ENCODE measurements around the gene FBN3.
"Not testable (repeated sequence)": the region's sequence is repeated elsewhere in the genome, so short reads cannot be mapped to it uniquely, and the experiment has no call there.

FBN3 gene

DNA sequence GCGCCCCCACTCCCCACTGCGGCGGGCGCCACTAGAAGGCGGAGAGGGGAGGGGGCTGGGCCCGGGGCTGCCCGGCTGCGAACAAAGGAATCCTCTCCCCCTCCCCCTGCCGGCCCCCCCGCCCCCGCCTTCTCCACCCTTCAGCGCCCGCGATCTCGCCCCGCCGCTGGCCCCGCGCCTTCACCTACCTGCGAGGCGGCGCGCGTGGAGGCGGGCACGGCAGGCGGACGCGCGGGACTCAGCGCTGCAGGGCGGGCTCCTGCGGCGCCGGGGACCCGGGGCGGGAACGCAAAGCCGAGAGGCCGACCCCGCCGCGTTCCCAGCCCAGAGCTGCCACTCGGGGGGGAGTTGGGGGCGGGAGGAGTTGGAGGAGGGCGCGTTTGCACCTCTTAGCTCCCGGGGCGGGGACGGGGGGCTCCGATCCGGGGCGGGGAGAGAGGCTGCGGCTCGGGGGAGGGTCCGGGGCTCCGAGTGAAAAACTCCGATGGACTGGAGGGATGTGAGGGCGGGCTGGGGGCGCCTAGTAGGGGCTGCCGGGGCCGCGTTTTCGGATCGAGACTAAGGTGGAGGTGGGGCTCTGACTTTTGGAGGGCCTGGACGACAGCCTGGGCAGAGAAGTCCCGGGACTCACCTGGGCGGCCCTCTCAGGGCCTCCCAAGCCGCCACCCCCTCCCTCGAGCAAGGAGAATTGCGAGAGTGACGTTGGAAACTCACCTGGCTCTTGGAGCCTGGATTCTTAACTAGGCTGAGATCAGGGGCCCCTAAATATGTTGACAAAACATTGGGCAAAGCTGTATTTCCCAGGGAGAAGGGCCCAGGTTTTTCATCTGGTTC, at the start of gene FBN3:
FBN3 (minus strand) TSS at position 332 of the 834 bp plus-strand sequence. CDS start 2,112 bp downstream, outside the sequence.
- no peak for DNase-seq

DNA sequence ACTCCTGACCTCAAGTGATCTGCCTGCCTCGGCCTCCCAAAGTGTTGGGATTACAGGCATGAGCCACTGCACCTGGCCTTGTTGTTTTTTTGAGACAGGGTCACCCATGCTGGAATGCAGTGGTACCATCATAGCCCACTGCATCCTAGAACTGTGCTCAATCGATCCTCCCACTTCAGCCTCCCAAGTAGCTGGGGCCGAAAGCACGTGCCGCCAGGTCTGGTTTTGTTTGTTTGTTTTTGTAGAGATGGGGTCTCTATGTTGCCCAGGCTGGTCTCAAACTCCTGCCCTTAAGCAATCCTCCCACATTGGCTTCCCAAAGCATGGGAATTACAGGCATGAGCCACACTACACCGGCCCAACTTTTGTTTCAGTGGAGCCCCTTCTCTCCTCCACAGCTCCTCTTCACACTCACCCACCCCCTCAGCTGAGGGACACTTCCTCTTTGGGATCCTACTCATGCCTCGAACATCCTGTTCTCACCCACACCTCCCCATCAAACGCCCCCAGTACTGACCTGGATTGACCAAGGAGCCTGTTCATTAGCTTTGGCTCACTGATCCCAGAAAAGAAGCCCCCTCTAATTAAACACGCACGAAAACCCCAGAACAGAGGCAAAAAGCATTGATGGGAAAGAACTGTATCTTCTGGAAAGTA, 47.0 kb upstream of the FBN3 start:
- no peak for DNase-seq

DNA sequence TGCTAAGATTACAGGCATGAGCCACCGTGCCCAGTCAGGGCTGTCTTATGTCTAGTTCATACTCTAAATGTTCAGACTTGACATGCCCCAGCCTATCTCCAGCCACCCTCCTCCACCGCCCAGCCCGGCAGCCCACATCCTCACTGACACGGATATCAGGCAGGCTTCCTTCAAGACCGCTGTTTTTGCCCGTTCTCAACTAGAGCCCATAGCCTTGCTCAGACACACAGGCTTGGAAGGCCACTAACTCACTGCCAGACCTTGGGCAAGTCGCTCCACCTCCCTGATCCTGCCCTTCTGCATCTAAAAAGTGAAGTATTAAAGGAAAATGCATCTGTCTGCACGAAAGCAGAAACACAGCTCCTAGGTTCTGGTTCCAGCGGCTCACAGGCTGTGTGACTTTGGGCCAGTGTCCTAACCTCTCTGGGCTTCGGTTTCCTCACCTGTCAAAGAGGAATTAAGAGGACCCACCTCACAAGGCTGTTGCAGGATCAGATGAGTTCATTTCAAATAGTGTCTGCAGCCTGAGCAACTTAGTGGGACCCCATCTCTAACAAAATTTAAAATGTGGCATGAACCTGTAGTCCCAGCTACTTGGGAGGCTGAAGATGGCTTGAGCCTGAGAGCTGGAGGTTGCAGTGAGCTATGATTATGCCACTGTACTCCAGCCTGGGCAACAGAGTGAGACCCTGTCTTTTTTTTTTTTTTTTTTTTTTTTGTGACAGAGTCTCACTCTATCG, 45.3 kb upstream of the FBN3 start:
- no peak for DNase-seq

DNA sequence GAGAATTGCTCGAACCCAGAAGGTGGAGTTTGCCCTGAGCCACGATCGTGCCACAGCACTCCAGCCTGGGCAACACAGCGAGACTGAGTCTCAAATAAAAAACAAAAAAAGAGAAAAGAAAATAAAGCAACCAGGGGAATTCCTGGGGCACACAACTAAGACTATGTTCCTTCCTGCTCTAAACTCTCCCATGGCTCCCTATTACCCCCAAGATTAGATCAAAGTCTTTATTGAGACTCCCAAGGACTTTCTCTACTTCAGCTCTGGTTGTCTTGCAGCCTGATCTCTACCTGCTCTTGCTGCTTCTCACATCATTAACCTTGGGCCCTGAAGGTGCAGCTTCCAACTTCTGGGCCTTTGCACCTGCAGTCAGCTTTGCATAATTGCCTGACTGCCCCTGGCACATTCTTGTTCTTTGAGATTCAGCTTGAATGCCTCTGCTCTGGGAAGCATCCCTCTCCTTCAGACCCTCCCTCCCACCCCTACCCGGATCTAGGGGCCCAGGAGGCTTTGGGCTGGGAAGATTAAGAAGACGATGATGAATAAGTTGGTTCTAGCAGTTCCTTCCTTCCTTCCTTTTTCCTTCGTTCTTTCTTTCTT, 42.9 kb upstream of the FBN3 start:
- DNase-seq, result no peak

DNA sequence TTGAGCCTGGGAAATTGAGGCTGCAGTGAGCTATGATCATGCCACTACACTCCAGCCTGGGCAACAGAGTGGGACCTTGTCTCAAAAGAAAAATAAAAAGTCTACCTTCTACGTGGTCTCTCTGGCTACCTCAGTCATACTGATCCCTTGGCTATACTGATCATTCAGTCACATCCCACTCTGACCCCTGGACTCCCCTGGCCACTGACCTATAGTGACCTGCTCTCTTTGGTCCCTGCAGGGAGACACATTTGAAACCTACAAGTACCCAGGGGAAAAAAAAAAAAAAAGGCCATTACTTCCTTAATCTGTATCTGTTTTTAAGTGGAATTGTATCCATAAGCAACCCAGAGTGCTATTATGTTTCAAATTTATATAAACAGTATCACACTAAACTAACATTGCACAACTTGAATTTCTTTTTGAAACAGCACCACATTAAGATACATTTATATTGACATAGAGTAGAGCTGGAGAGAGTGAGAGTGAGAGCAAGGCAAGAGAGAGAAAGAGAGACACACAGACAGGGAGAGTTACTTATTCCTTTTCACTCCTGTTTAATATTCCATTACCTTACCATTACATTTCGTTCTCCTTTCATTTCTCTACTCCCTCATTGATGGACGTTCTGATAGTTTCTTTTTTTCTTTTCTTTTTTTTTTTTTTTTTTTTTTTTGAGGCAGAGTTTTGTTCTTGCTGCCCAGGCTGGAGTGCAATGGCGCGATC, 36.1 kb upstream of the FBN3 start:
- no peak for DNase-seq

DNA sequence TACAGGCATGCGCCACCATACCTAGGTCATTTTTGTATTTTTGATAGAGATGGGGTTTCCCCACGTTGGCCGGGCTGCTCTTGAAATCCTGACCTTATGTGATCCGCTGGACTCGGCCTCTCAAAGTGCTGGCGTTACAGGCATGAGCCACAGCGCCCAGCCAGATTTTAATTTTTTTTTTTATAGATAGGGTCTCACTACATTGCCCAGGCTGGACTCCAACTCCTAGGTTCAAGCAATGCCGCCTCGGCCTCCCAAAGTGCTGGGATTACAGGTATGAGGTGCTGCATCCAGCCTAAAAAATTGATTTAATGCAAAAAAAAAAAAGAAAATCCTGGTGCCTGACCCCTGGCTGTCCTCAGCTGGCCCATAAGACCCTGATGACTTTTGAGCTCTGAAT, 34.9 kb upstream of the FBN3 start:
- DNase-seq, result no peak

DNA sequence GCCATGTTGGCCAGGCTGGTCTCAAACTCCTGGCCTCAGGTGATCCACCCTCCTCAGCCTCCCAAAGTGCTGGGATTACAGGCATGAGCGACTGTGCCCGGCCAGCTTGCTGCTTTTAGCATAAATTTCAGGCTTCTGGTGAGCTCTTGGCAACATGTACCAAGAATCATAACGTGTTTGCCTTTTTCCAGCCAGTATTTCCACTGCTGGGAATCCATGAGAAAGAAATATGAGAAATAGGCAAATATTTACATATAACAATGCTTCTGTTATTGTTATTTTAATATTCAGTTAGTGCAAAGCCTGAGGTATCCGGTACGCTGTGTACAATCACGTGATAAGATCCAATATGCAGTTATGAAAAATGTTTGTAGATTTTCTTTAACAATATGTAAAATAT, 30.6 kb upstream of the FBN3 start:
- no peak for DNase-seq

DNA sequence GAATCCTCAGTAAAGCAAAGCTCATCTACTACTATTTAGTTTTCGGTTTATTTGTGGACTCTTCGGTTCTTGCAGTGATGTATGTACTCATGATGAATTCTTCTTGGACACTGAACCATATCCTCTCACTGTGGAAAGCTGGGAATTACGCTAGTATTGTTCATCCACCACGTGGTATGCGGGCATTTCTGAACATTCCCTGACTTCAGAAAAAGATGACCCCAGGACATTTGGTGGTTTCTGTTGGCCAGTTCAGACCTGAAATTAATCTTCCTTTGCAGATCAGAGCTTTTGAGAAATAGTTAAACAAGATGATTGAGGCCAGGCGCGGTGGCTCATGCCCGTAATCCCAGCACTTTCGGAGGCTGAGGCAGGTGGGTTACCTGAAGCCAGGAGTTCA, 25.3 kb upstream of the FBN3 start:
- DNase-seq, result no peak

DNA sequence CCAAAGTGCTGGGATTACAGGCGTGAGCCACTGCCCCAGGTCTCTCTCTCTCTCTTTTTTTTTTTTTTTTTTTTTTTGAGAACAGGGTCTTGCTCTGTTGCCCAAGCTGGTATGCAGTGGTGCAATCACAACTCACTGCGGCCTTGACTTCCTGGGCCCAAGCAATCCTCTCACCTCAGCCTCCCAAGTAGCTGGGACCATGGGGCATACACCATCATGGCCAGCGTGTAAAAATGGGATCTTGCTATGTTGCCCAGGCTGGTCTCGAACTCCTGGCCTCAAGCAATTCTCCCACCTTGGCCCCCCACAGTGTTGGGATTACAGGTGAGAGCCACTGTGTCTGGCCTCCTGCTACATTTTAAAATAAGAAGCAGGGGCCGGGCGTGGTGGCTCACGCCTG, 19.1 kb upstream of the FBN3 start:
- no peak for DNase-seq

DNA sequence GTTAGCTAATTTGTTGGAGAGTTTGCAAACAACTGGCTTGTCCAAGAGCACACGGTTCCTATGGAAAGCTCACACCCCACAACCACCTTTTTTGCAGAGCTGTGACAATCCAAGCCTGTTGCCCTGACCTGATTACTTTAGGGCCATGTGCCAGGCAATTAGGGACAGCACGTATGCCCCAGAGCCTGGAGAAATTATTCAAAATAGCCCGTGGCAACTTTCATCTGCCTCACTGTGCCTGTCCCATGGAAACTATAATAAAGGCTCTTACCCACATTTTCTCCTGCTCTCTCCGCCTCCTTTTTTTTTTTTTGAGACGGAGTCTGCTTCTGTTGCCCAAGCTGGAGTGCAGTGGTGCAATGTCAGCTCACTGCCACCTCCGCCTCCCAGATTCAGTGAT, 18.6 kb upstream of the FBN3 start:
- DNase-seq, result no peak

DNA sequence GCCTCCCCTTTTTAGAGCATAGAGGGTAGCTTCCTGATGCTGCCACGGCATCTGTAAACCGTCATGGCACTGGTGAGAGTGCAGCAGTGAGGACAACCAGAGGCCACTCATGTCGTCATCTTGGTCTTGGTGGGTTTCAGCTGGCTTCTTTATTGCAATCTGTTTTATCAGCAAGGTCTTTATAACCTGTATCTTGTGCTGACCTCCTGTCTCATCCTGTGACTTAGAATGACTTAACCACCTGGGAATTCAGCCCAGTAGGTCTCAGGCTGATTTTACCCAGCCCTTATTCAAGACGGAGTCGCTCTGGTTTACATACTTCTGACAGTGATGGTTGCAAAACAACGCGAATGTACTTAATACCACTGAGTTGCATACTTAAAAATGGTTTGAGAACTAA, 14.4 kb upstream of the FBN3 start:
- no peak for DNase-seq

DNA sequence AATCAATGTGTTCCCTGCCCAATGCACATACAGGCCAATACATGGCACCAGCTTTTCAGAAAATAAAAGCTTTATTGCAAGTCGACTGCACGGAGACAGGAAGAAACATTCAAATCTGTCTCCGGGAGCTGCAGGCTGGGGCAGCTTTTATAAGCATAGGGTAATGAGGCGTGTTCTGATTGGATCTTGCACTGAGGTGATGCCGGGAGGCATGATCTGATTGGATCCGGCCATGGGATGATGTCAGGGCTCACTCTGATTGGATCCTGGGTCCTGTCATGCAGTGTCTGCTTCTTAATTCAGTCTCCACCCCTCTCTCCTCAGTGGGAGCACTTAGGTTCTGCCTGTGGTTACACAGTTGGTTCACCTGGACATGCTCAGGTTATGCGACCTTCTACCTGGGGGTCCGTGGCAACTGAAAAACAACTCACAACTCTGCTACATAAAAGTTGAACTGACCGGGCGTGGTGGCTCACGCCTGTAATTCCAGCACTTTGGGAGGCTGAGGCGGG, 11.8 kb upstream of the FBN3 start:
- DNase-seq, result no peak

DNA sequence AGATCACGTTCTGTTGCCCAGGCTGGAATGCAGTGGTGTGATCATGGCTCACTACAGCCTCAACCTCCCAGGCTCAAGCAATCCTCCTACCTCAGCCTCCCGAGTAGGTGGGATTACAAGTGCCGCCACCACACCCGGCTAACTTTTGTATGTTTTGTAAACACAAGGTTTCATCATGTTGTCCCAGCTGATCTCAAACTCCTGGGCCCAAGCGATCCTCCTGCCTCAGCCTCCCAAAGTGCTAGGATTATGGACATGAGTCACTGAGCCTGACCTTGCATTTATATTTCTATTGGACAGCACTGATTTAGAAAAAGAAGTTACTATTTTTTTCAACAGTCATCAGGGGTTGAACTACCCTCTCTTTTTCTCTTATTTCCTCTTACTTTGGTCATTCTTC, 9.9 kb upstream of the FBN3 start:
- not testable (repeated sequence) for DNase-seq

DNA sequence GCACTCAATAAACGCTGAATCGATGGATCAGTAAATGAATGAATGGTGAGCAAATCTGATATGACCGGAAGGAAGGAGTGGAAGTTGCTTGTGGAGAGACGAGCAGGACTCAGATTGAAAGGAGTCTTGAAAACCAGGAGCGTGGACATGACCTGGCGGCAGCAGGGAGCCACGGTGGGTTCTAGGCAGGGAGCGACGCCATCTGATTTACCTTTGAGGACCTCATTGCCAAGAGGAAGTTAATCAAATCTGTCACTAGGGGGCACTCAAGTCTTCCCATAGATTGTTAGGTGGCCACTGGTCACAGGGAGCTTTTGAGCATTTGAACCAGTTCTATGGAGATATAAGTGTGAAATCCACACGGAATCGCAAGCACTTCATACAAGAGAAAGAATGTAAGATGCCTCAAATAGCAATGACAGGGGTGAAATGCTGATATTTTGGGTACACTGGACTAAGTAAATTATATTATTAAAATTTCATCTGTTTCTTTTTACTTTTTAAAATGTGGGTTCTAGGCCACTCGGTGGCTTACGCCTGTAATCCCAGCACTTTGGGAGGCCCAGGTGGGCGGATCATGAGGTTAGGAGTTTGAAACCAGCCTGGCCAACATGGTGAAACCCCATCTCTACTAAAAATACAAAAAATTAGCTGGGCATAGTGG, 9.2 kb upstream of the FBN3 start:
- no peak for DNase-seq

DNA sequence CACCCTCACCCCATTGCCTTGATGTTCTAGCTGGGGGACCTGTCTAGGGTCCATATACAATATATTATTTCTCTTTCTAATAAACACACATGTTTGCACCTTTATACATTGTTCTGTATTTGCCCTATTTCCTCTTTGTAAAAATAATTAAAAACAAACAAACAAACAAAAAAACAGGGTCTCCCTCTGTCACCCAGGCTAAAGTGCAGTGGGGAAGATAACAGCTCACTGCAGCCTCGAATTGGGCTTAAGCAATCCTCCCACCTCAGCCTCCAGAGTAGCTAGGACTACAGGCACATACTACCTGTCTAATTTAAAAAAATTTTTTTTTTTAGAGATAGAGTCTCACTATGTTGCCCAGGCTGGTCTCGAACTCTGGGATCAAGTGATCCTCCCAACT, 5.9 kb upstream of the FBN3 start:
- no peak for DNase-seq

DNA sequence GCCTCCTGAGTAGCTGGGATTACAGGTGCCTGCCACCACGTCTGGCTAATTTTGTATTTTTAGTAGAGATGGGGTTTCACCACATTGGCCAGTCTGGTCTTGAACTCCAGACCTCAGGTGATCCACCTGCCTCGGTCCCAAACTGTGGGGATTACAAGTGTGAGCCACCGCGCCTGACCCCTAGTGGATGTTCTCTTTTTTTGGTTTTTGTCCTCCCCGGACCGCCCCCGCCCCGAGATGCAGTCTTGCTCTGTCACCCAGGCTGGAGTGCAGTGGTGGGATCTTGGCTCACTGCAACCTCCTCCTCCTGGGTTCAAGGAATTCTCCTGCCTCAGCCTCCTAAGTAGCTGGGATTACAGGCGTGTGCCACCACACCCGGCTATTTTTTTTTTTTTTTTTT, 4.6 kb upstream of the FBN3 start:
- DNase-seq, result not testable (repeated sequence)

DNA sequence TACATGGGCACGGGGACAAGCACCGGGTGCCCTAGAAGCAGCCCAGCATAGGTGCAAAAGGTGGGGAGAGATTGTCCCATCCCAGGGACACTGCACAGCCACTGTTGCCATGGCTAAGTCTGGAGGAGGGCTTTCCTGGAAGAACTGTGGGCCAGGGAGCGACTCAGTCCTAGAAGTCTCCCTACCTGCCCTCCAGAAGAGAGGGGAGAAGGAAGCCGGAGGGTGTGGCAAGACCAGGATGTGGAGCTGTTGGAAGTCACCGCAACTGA, 2.3 kb upstream of the FBN3 start:
- no peak for DNase-seq

DNA sequence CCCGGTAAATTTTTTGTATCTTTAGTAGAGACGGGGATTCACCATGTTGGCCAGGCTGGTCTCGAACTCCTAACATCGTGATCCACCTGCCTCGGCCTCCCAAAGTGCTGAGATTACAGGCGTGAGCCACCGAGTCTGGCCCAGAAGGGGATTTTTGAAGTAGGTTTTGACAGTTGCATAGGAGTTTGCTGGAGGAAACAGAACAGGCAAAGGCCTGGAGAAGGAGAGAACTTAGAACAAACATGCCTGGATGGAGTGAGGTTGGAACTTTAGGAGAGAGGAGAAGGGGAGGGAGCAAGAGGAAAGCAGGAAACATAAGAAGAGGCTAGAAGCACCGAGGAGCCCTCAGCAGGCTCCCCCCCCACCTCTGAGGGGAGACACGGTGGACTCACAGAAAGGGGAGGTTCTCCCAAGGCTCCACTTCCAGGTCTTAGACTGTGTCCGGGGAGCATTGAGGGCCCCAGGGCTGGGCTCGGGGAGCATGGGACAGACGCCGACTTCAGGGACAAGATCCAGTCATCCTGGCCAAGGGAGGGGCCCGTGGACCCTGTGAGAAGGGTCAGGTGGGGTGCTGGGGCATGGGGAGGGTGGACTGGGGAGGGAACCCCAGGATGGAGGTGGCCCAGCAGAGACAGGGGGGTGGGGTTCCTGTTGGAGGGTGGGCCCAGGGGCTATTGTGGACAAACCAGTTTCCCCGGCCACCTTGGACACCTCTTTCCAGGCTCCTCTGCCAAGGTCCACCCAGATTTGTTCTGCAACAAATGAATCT, 1.8 kb upstream of the FBN3 start:
- no peak for DNase-seq

DNA sequence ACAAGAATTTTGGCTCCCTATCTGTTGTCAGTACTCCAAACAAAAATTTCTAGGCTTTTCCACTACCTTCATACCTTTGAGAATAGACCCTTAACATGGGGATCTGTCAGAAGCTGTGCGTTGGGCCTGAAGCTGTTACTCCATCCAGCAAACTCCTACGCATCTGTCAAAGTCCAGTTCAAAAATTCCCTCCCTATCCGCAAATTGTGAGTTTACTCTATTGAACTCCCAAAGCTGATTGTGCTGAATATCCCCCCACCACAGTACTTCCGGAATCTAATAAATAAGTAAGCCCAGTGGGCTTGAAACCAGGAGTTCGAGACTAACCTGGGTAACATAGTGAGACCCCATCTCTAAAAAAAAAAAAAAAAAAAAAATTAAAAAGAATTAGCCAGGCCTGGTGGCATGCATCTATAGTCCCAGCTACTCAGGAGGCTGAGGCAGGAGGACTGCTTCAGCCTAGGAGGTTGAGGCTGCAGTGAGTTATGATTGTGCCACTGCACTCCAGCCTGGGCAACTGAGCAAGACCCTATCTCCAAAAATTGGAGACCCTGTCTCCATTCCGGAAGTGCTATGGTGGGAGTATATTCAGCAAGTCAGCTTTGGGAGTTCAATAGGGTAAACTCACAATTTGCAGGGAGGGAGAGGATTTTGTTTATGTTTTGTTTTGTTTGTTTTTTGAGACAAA, 930 bp upstream of the FBN3 start:
- no peak for DNase-seq

DNA sequence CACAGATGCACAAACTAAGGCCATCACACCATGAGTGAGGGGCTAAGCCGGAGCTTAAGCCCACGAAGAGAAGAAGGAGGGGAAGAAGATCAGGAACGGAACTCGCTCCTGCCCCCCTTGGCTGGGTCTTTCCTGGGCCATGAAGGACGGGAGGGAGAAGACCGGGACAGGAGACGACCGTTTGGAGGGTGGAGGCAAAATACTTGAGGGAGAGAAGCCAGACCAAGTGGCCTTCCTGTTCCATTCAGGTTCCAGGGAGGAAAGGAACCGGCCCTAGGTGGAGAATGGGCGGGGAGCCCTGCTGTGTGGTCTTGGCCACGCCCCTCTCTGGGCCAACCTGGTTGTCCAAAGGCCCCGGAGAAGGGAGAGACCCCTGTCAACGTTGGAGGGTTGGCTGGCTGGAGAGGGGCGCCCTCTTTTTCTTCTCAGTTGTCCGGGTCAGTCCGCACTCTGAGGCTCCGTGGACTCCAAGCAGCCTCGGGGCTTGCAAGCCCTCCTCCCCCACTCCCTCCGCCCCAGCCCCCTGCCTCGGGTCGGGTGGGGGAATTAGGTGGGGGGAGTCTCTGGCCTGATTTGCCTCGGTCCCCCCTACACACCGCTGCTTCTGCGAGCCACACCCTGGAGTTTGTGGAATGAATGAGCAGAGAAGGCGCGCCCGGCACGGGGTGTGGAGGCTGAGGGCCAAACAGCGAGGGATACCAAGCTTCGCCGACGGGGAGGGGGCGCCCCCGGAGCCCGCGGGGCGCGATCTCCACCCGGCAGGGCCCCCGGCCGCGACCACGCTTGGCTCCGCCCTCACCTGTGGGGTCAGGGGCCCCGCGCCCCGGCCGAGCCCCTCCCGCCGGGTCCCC, 757 bp downstream of the FBN3 start:
- no peak for DNase-seq
